Mesothelial cell of epicardium (in vitro differentiated cells): ENCODE measurements around the gene SLC48A1. TPM values are rescaled to one million over a fixed set of nuclear protein-coding genes. Genes with fewer than 3 reads are reported as not detected.

Experiments used
- DNase-seq, 2 experiments: peaks; one replicate each; pipeline ENCODE4 v3.0.0; 2021; ENCODE audit warnings: low spot score in 2 of 2; ENCODE audit not compliant: unreplicated experiment in 2 of 2
- H3K27ac Mint-ChIP-seq: 2 replicates; pipeline ENCODE4 v1.8.0; 2021; ENCODE audit warnings: mixed read lengths
- H3K27me3 Mint-ChIP-seq: 2 replicates; pipeline ENCODE4 v1.8.0; 2021; ENCODE audit warnings: low read depth, mixed read lengths
- H3K36me3 Mint-ChIP-seq: 2 replicates; pipeline ENCODE4 v1.8.0; 2021; ENCODE audit warnings: mixed read lengths
- H3K4me1 Mint-ChIP-seq: 2 replicates; pipeline ENCODE4 v1.8.0; 2021; ENCODE audit warnings: mixed read lengths
- H3K4me3 Mint-ChIP-seq: 2 replicates; pipeline ENCODE4 v1.8.0; 2021; ENCODE audit warnings: mild to moderate bottlenecking, moderate library complexity, mixed read lengths
- H3K9me3 Mint-ChIP-seq: 2 replicates; pipeline ENCODE4 v1.8.0; 2021; ENCODE audit warnings: mixed read lengths
- CTCF ChIP-seq: fragments of 200-600 bp; sonication (generic); IDR thresholded peaks from one replicate; pipeline ENCODE4 v1.5.0; 2021; ENCODE audit warnings: antibody characterized with exemption; ENCODE audit not compliant: unreplicated experiment
- total RNA-seq: library from RNA; stranded (reverse); gene quantifications from 3 replicates; pipeline ENCODE4 v1.2.1, GENCODE V29; 2021

The SLC48A1 gene
- total RNA-seq, 1 donor from 2014 or later: 27.7 TPM

GRCh38 chr12:47821346-47821706 is 48.3 kb downstream of the SLC48A1 start:
- H3K36me3 Mint-ChIP-seq: no peaks in the 10 kb centered on the region
- DNase-seq: no peak
- H3K9me3 Mint-ChIP-seq: no peaks in the 10 kb centered on the region
- peaks cover 64% of the 10 kb centered on the region for H3K4me1 Mint-ChIP-seq
- H3K4me3 Mint-ChIP-seq: peak overlapping the region; percentile 90
- TF ChIP-seq CTCF: no peak
- no peaks in the 10 kb centered on the region for H3K27me3 Mint-ChIP-seq
- peak overlapping the region; percentile 99 for H3K27ac Mint-ChIP-seq

- no peaks in the 10 kb centered on the region for H3K36me3 Mint-ChIP-seq
- DNase-seq: no peak
- H3K4me3 Mint-ChIP-seq: no peak overlapping the region
- no peaks in the 10 kb centered on the region for H3K9me3 Mint-ChIP-seq
- H3K27ac Mint-ChIP-seq: peak overlapping the region; percentile 99
- H3K27me3 Mint-ChIP-seq: no peaks in the 10 kb centered on the region
- H3K4me1 Mint-ChIP-seq: peaks cover 54% of the 10 kb centered on the region
- no peak for TF ChIP-seq CTCF
Measured at GRCh38 chr12:47822401-47822800, 49.4 kb downstream of the SLC48A1 start.

GRCh38 chr12:47822863-47823262 is 49.8 kb downstream of the SLC48A1 start:
- Mint-ChIP-seq H3K27ac (peak overlapping the region; percentile 99), H3K4me1 (peaks cover 50% of the 10 kb centered on the region)

GRCh38 chr12:47823422-47824086 is 50.5 kb downstream of the SLC48A1 start:
- H3K27ac Mint-ChIP-seq: peak overlapping the region; percentile 99
- H3K4me1 Mint-ChIP-seq: peaks cover 50% of the 10 kb centered on the region

More at GRCh38 chr12:47822863-47823262, 49.8 kb downstream of the SLC48A1 start:
- no peaks in the 10 kb centered on the region for H3K9me3 Mint-ChIP-seq
- no peaks in the 10 kb centered on the region for H3K27me3 Mint-ChIP-seq
- H3K4me3 Mint-ChIP-seq: no peak overlapping the region
- no peak for DNase-seq
- no peaks in the 10 kb centered on the region for H3K36me3 Mint-ChIP-seq
- TF ChIP-seq CTCF: no peak

GRCh38 chr12:47824198-47824597 is 51.2 kb downstream of the SLC48A1 start:
- Mint-ChIP-seq H3K27me3 (no peaks in the 10 kb centered on the region), H3K9me3 (no peaks in the 10 kb centered on the region), H3K27ac (peak overlapping the region; percentile 54), H3K4me3 (no peak overlapping the region), H3K4me1 (peaks cover 55% of the 10 kb centered on the region), H3K36me3 (no peaks in the 10 kb centered on the region)
- no peak for TF ChIP-seq CTCF
- DNase-seq: no peak

More at GRCh38 chr12:47823422-47824086, 50.5 kb downstream of the SLC48A1 start:
- TF ChIP-seq CTCF: no peak
- Mint-ChIP-seq H3K4me3 (no peak overlapping the region), H3K27me3 (no peaks in the 10 kb centered on the region), H3K36me3 (no peaks in the 10 kb centered on the region), H3K9me3 (no peaks in the 10 kb centered on the region)
- DNase-seq: no peak
